OCI-LY1 (cell line): Measurements from ENCODE around the gene CD79A.

Experiments used
- EZH2 ChIP-seq: fragments of 200-600 bp; sonication (generic), shearing (Covaris generic); IDR thresholded peaks from 2 replicates; pipeline ENCODE4 v1.8.0; 2017; ENCODE audit warnings: borderline replicate concordance, mixed run types, mild to moderate bottlenecking, antibody characterized with exemption, low read length, moderate library complexity, mixed read lengths
- TF ChIP-seq, protein P1 (sequence below): fragments of 200-600 bp; sonication (generic), shearing (Covaris generic); IDR thresholded peaks from 2 replicates; pipeline ENCODE4 v1.5.1; 2017; ENCODE audit warnings: mild to moderate bottlenecking, antibody characterized with exemption, low read length, moderate library complexity, mixed read lengths

DNA sequence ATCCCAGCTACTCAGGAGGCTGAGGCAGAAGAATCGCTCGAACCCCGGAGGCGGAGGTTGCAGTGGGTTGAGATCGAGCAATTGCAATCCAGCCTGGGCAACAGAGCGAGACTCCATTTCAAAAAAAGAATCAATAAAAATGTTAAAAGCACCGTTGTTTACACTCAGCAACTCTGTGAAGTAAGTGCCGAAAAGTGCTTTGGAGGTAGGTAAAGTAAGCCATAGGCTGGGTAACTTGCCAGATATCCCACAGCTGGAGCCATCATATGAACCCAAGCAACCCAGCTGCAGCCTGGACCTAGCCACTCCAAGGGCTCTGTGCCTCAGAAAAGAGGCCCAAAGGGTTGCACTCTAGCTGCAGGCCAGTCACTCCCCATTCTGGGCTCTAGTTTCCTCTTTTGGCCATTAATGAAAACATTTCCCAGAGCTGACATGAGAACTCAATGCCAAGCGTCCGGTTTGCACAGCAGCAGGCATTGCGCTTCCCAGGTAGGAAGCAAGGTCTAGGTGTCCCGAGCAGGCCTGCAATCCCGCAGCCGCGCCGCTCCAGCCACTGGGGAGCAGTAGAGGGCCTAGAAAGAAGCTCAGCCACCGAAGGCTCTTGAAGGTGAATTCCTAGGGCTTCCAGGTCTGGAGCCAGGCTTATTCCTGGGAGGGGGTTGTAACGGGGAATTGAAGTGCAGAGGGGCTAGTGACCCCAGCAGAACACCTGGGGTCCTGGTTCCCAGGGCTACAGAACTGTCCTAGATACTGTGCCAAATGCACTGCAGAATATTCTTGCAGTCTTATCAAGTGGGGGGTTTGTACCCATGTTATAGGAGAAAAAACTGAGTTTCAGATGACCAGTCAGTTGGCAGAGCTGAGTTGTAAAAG, 4.1 kb upstream of the CD79A start:
- TF ChIP-seq, protein P1, sequence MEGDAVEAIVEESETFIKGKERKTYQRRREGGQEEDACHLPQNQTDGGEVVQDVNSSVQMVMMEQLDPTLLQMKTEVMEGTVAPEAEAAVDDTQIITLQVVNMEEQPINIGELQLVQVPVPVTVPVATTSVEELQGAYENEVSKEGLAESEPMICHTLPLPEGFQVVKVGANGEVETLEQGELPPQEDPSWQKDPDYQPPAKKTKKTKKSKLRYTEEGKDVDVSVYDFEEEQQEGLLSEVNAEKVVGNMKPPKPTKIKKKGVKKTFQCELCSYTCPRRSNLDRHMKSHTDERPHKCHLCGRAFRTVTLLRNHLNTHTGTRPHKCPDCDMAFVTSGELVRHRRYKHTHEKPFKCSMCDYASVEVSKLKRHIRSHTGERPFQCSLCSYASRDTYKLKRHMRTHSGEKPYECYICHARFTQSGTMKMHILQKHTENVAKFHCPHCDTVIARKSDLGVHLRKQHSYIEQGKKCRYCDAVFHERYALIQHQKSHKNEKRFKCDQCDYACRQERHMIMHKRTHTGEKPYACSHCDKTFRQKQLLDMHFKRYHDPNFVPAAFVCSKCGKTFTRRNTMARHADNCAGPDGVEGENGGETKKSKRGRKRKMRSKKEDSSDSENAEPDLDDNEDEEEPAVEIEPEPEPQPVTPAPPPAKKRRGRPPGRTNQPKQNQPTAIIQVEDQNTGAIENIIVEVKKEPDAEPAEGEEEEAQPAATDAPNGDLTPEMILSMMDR = peak; percentile 95
- no peak for TF ChIP-seq EZH2
